ENCODE data around the gene REC8. TPM values are rescaled to one million over a fixed set of nuclear protein-coding genes. Genes with fewer than 3 reads are reported as not detected.

The REC8 gene
- total RNA-seq, 1 experiment from 2014 or later: 58.0 TPM

DNA sequence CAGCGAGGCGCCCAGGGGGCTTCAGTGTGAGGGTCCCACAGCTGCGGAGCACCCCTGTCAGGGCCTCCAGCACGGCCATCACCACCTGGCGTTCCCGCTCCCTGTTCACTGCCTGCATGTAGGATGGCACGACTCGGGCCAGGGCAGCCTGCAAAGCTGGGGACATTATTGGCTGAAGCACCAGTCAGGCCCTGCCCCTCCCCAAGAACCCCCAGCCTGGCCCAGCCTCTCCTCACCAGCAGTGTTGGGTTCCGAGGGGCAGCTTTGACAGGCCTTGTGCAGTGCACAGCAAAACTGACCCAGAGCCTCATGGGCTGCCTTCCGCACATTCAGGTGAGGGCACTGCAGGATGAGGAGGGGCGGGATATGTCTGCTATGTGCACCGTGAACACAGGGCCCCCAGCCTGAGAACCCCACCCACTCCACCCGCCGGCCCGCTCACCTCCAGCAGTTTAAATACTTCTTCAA lies 11.2 kb downstream of the REC8 start:
- no CpG with 5 or more reads among the region's 15 CpGs for WGBS (ENCODE audit: extremely low coverage, insufficient read length, low lambda C conversion rate)
- no peak overlapping the region for H3K18ac ChIP-seq (ENCODE audit: insufficient read length, low read depth, low read length)
- no peaks in the 10 kb centered on the region for H3K9me3 Mint-ChIP-seq

More for the DNA sequence above, 11.2 kb downstream of the REC8 start:
- Histone ChIP-seq H3K9me3 (ENCODE audit: control insufficient read depth, low read depth, low read length) (no peaks in the 10 kb centered on the region), H3K4me1 (ENCODE audit: insufficient read depth, low read length) (no peaks in the 10 kb centered on the region; the same call in 1 of the 2 replicates), H3K4ac (ENCODE audit: low read depth, low read length) (no peak overlapping the region), H3K4me2 (ENCODE audit: insufficient read depth, insufficient read length, low read length) (no peak overlapping the region), H3K79me2 (ENCODE audit: insufficient read depth, low read length) (no peaks in the 10 kb centered on the region), H3K79me1 (ENCODE audit: insufficient read depth, low read depth, low read length, poor library complexity, severe bottlenecking) (peaks cover 4% of the 10 kb centered on the region), H3K27me3 (ENCODE audit: insufficient read depth, low read length) (no peaks in the 10 kb centered on the region), H4K8ac (replicated peaks; ENCODE audit: insufficient read length, low read depth, low read length) (no peak overlapping the region), H3K27ac (ENCODE audit: insufficient read length, low read depth, low read length) (no peak overlapping the region), H4K20me1 (ENCODE audit: control insufficient read depth, insufficient read depth, insufficient read length) (no peaks in the 10 kb centered on the region), H2BK12ac (ENCODE audit: insufficient read length, low read depth, low read length) (no peak overlapping the region), H3K14ac (ENCODE audit: insufficient read depth, low read length) (no peak overlapping the region), H2BK5ac (ENCODE audit: insufficient read length, low read length) (no peak overlapping the region), H2BK20ac (ENCODE audit: low read depth, low read length, poor library complexity, severe bottlenecking) (no peak overlapping the region), H4K5ac (ENCODE audit: insufficient read length, low read depth, low read length) (no peak overlapping the region), H3K23ac (ENCODE audit: insufficient read length, low read depth, low read length) (no peak overlapping the region), H2AK5ac (ENCODE audit: insufficient read length, low read length) (no peak overlapping the region), H2BK120ac (ENCODE audit: low read depth, low read length, poor library complexity, severe bottlenecking) (no peak overlapping the region), H3K56ac (ENCODE audit: insufficient read length, low read depth, low read length) (no peak overlapping the region), H2AFZ (ENCODE audit: low read length) (no peak overlapping the region), H2BK15ac (ENCODE audit: low read depth, low read length) (no peak overlapping the region), H3K23me2 (ENCODE audit: insufficient read length, low read depth, low read length, poor library complexity, severe bottlenecking) (no peaks in the 10 kb centered on the region), H4K91ac (ENCODE audit: insufficient read length, low read depth, low read length) (no peak overlapping the region), H3K9ac (ENCODE audit: extremely low read depth, insufficient read length, low read length) (no peak overlapping the region), H3T11ph (ENCODE audit: low read length) (no peak overlapping the region)
- TF ChIP-seq, protein P1, sequence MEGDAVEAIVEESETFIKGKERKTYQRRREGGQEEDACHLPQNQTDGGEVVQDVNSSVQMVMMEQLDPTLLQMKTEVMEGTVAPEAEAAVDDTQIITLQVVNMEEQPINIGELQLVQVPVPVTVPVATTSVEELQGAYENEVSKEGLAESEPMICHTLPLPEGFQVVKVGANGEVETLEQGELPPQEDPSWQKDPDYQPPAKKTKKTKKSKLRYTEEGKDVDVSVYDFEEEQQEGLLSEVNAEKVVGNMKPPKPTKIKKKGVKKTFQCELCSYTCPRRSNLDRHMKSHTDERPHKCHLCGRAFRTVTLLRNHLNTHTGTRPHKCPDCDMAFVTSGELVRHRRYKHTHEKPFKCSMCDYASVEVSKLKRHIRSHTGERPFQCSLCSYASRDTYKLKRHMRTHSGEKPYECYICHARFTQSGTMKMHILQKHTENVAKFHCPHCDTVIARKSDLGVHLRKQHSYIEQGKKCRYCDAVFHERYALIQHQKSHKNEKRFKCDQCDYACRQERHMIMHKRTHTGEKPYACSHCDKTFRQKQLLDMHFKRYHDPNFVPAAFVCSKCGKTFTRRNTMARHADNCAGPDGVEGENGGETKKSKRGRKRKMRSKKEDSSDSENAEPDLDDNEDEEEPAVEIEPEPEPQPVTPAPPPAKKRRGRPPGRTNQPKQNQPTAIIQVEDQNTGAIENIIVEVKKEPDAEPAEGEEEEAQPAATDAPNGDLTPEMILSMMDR (conservative IDR thresholded peaks at IDR 0.05): no peak
- no peaks in the 10 kb centered on the region; the same call in 1 of the 2 replicates for H3K27me3 Mint-ChIP-seq (ENCODE audit: low read depth)
- no peak overlapping the region for H3K4me3 Mint-ChIP-seq
- H3K4me1 Mint-ChIP-seq: peaks cover 5 to 10% of the 10 kb centered on the region in 2 experiments; a peak in 3 of 4 replicates
- peaks cover 43 to 94% (median 79%) of the 10 kb centered on the region in 3 experiments for H3K36me3 Mint-ChIP-seq (ENCODE audit: insufficient read depth in 1 of 3, low read depth in 3 of 3)
- DNase-seq: no peak
- no peak overlapping the region for H3K27ac Mint-ChIP-seq
